GM12878 (cell line): ENCODE measurements around the gene HIVEP2. TPM values are rescaled to one million over a fixed set of nuclear protein-coding genes. Genes with fewer than 3 reads are reported as not detected.

Experiments
- ATAC-seq: fragments of 200-7000 bp; cut with Tn5 transposase; 3 replicates; pipeline ENCODE4 v1.9.1; 2020; ENCODE audit warnings: mild to moderate bottlenecking, moderate library complexity
- BruUV-seq: library from RNA; stranded (reverse); fragments of 400-500 nt; replicated peaks from 2 replicates; lab custom pipeline; 2021; lab: Mats Ljungman, UMichigan
- CTCF ChIA-PET: fragments of 300-600 bp; sonication (Branson Sonifier 250); formaldehyde crosslinking; extraction: SDS; loops from one replicate; lab custom pipeline; 2021; ENCODE audit warnings: inconsistent platforms; lab: Yijun Ruan, JAX
- POLR2A ChIA-PET: fragments of 350-600 bp; formaldehyde crosslinking; extraction: SDS; loops from one replicate; lab custom pipeline; 2021; ENCODE audit warnings: inconsistent platforms; lab: Charles Lee
- RAD21 ChIA-PET: fragments of 300-600 bp; sonication (Branson Sonifier 250); formaldehyde crosslinking; loops from one replicate; lab custom pipeline; 2023; ENCODE audit warnings: antibody characterized with exemption; ENCODE audit not compliant: unreplicated experiment; lab: Charles Lee
- SMC1A ChIA-PET: fragments of 300-600 bp; sonication (Branson Sonifier 250); formaldehyde crosslinking; loops from one replicate; lab custom pipeline; 2023; ENCODE audit not compliant: unreplicated experiment, uncharacterized antibody; lab: Charles Lee
- DNase-seq: peaks from one replicate; pipeline ENCODE4 v3.0.0-alpha.2; 2011; ENCODE audit warnings: low read depth, low spot score
- FAIRE-seq: peaks from 3 replicates; lab custom pipeline; 2011; peaks lifted over from hg19 to GRCh38; lab: Jason Lieb, UNC
- H2AFZ ChIP-seq: 2 replicates; pipeline ENCODE4 v1.6.0; 2011; ENCODE audit warnings: low read depth, low read length, control low read depth; ENCODE audit not compliant: control insufficient read depth
- H3K27ac ChIP-seq: 2 replicates; pipeline ENCODE4 v1.5.1; 2011; ENCODE audit warnings: control low read depth; ENCODE audit not compliant: control insufficient read depth, insufficient read depth
- H3K27me3 ChIP-seq, 2 experiments: replicated peaks in 1 of 2; 2 replicates each; pipeline versions ENCODE4 v1.6.0 to v1.6.1; 2011; ENCODE audit warnings: low read length in 1 of 2; ENCODE audit not compliant: control insufficient read depth in 2 of 2, insufficient read depth in 2 of 2
- H3K36me3 ChIP-seq, 2 experiments: 2 replicates each; pipeline ENCODE4 v1.5.1; 2011; ENCODE audit warnings: low read length in 1 of 2; ENCODE audit not compliant: control insufficient read depth in 2 of 2, insufficient read depth in 2 of 2
- H3K4me1 ChIP-seq: 2 replicates; pipeline ENCODE4 v1.6.1; 2011; ENCODE audit warnings: mild to moderate bottlenecking, low read length, moderate library complexity, mixed read lengths; ENCODE audit not compliant: control insufficient read depth, insufficient read depth
- H3K4me2 ChIP-seq: 2 replicates; pipeline ENCODE4 v1.6.0; 2011; ENCODE audit warnings: control low read depth; ENCODE audit not compliant: control insufficient read depth, insufficient read depth
- H3K4me3 ChIP-seq: fragments of 200-600 bp; sonication (generic); 2 replicates; pipeline ENCODE4 v1.5.1; 2016
- H3K79me2 ChIP-seq: 2 replicates; pipeline ENCODE4 v1.6.0; 2011; ENCODE audit warnings: low read length; ENCODE audit not compliant: control insufficient read depth, insufficient read depth
- H3K9ac ChIP-seq: 2 replicates; pipeline ENCODE4 v1.8.0; 2011; ENCODE audit warnings: low read length, control low read depth, mixed read lengths; ENCODE audit not compliant: control insufficient read depth, insufficient read depth
- H3K9me3 ChIP-seq: replicated peaks from 3 replicates; pipeline ENCODE4 v1.5.1; 2011; ENCODE audit warnings: mild to moderate bottlenecking, low read length; ENCODE audit not compliant: control insufficient read depth, insufficient read depth
- H4K20me1 ChIP-seq: 2 replicates; pipeline ENCODE4 v1.6.0; 2011; ENCODE audit not compliant: control insufficient read depth, insufficient read depth
- CREB1 ChIP-seq: IDR thresholded peaks from 2 replicates; pipeline ENCODE4 v1.6.1; 2012; ENCODE audit warnings: low read depth, mild to moderate bottlenecking, inconsistent platforms
- FOXK2 ChIP-seq: fragments of 450-650 bp; IDR thresholded peaks from 2 replicates; pipeline ENCODE4 v1.6.1; 2017; ENCODE audit warnings: mild to moderate bottlenecking, moderate library complexity
- GABPA ChIP-seq: IDR thresholded peaks from 2 replicates; pipeline ENCODE4 v1.6.1; 2014; ENCODE audit warnings: antibody characterized with exemption, low read depth, mild to moderate bottlenecking, inconsistent platforms
- HDAC2 ChIP-seq: fragments of 200-600 bp; sonication (generic); IDR thresholded peaks from 2 replicates; pipeline ENCODE4 v1.6.1; 2017
- IKZF1 ChIP-seq: fragments of 450-650 bp; conservative IDR thresholded peaks from 2 replicates; pipeline ENCODE4 v1.6.1; 2017; ENCODE audit warnings: antibody characterized with exemption, mild to moderate bottlenecking
- MTA2 ChIP-seq: fragments of 450-650 bp; IDR thresholded peaks from 2 replicates; pipeline ENCODE4 v1.6.1; 2016; ENCODE audit warnings: low read depth, mild to moderate bottlenecking, moderate library complexity
- MYC ChIP-seq: IDR thresholded peaks from 2 replicates; pipeline ENCODE4 v1.6.1; 2011; ENCODE audit warnings: mild to moderate bottlenecking, low read length, moderate library complexity, inconsistent platforms; ENCODE audit not compliant: insufficient read depth, insufficient replicate concordance, insufficient read length, severe bottlenecking
- NR2C1 ChIP-seq: fragments of 450-650 bp; IDR thresholded peaks from 2 replicates; pipeline ENCODE4 v1.6.1; 2017; ENCODE audit warnings: antibody characterized with exemption, mild to moderate bottlenecking, moderate library complexity
- NR2F1 ChIP-seq: fragments of 450-650 bp; conservative IDR thresholded peaks from 2 replicates; pipeline ENCODE4 v1.6.1; 2017; ENCODE audit warnings: mild to moderate bottlenecking
- PAX5 ChIP-seq: IDR thresholded peaks from 2 replicates; pipeline ENCODE4 v1.6.1; 2011; ENCODE audit warnings: low read depth, low read length, borderline replicate concordance
- RUNX3 ChIP-seq: IDR thresholded peaks from 2 replicates; pipeline ENCODE4 v1.6.1; 2012; ENCODE audit warnings: low read length, inconsistent platforms
- SP1 ChIP-seq: IDR thresholded peaks from one replicate; pipeline ENCODE4 v1.6.1; 2011; ENCODE audit warnings: low read depth, low read length
- USF1 ChIP-seq: IDR thresholded peaks from 2 replicates; pipeline ENCODE4 v1.6.1; 2011; ENCODE audit warnings: borderline replicate concordance, low read depth, mild to moderate bottlenecking, moderate library complexity, mixed read lengths, low read length; ENCODE audit not compliant: insufficient read depth; ENCODE audit errors: extremely low read length
- WGBS: methylation state at CpG from one replicate; pipeline ENCODE4 v1.1.6; 2016; ENCODE audit warnings: low lambda C conversion rate; ENCODE audit not compliant: insufficient replicate concordance, insufficient coverage; ENCODE audit errors: missing lambda C conversion rate; 5-methylcytosine and 5-hydroxymethylcytosine counted together
- in situ Hi-C: fragments of 300-500 bp; cut with MboI; formaldehyde crosslinking; loops from 9 replicates; pipeline ENCODE4 v1.14.3; 2018; ENCODE audit warnings: mixed read lengths
- intact Hi-C: fragments of 100-400 bp; cut with micrococcal nuclease; formaldehyde crosslinking; loops from one replicate; pipeline ENCODE4 v1.14.2; 2022; ENCODE audit not compliant: unreplicated experiment
- polyA plus RNA-seq, 11 experiments: library from polyadenylated mRNA; depleted of rRNA in 4 of 11; unstranded in 6 of 11; stranded (reverse) in 5 of 11; fragments of >200 nt; fragmentation: Nextera tagmentation in 4 of 11; fragmentation: Illumina TruSeq in 1 of 11; extraction: Ambion mirVana in 4 of 11; extraction: Trizol in 1 of 11; gene quantifications; 1 replicate in 1 of 11; 2 replicates in 10 of 11; pipeline versions ENCODE4 v1.2.1 to v1.2.3, GENCODE V29; 2011 to 2016; ENCODE audit warnings: inconsistent platforms in 2 of 11, missing spikeins in 2 of 11, low read depth in 1 of 11
- total RNA-seq, 4 experiments: library from RNA; depleted of rRNA in 3 of 4; stranded (reverse); fragments of >200 nt in 3 of 4; fragmentation: Illumina TruSeq in 1 of 4; extraction: Trizol in 1 of 4; gene quantifications; 2 replicates each; pipeline versions ENCODE4 v1.2.1 to v1.2.3, GENCODE V29; 2013 to 2021
- TF ChIP-seq, protein P1 (sequence below): IDR thresholded peaks from 2 replicates; pipeline ENCODE4 v1.6.1; 2012; ENCODE audit warnings: low read depth, low read length, improper control_type of control experiment

Gene HIVEP2
- total and polyA plus RNA-seq, 10 of the 15 experiments (the other 5 are each of a cell fraction or from before 2014, with no cell fraction given), result 1.2 to 15.7 (median 10.2) TPM

DNA sequence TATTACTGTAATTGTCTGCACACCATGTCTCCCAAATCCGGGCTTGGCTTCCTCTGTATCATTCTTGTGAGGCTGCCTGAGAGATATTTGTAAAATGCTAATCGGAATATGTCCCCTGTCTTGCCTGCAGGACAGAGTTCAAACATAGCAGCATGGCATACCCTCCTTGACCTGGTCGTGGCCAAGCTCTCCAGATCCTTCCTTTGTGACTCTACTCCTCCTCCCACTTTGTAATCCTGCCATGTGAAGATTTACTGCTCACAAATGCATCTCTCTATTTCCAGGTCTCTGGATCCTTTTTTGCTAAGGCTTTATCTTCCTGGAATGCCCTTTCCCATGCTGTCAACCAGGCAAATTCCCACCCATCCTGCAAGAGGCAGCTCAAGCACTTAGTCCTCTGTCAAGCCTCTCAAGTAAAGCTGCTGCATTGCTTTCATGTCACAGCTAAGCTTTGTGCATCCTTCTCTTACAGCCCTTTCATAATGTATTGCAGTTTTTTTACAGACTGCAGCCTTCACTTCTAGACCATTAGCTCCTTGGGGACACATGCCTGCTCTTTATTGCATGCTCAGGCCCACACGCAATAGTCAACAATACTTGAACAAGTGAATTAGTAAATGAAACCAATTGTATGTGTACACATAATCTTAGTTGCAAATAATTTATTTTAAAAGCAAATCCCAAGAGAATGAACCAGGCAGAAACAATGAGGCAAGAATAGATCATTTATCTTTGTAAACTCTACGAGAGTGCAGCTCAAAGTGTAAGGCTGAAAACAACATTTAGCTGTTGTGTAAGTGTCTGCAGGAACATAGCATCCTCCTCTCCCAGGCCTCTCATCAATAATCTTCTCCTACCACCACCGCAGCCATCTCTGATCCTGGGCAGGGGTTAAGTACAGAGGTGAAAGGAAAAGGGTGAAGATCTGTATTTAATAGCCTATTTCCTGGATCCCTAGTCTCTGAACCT is 45.8 kb downstream of the HIVEP2 start (continued):
- TF ChIP-seq USF1, result no peak
- TF ChIP-seq, protein P1, sequence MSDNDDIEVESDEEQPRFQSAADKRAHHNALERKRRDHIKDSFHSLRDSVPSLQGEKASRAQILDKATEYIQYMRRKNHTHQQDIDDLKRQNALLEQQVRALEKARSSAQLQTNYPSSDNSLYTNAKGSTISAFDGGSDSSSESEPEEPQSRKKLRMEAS, result no peak

GRCh38 chr6:142897659-142898058 is 47.3 kb downstream of the HIVEP2 start:
- 86% methylated on average over 2 of the region's 2 CpGs for WGBS
- SMC1A ChIA-PET, result interaction anchor here (0.6 kb wide), 1 partner anchor 62 kb away, joined by 3 read pairs; no protein-coding TSS in a partner anchor
- Histone ChIP-seq H4K20me1 (no peaks in the 10 kb centered on the region), H3K4me2 (no peak overlapping the region), H3K79me2 (peaks cover 25% of the 10 kb centered on the region), H2AFZ (no peak overlapping the region)
- no peak for ATAC-seq
- no TSS peak for BruUV-seq
- CTCF ChIA-PET, result no interaction called here
- TF ChIP-seq SP1, result no peak
- no peak for TF ChIP-seq FOXK2
- TF ChIP-seq MTA2, result no peak
- no peak for TF ChIP-seq IKZF1
- TF ChIP-seq GABPA, result no peak
- no peak for TF ChIP-seq CREB1
- TF ChIP-seq NR2C1, result no peak
- TF ChIP-seq PAX5, result no peak
- TF ChIP-seq RUNX3, result no peak
- no peak for TF ChIP-seq NR2F1
- TF ChIP-seq MYC, result no peak
- no peak for TF ChIP-seq HDAC2
- TF ChIP-seq, all 136 proteins: peak for 0
- FAIRE-seq (no peak), DNase-seq (no peak)
- peaks cover 1% of the 10 kb centered on the region; the same call in 1 of the 3 replicates for H3K9me3 ChIP-seq
- in situ Hi-C loops, result no loop called here
- H3K4me3 ChIP-seq, result no peak overlapping the region
- H3K9ac ChIP-seq, result no peak overlapping the region
- H3K27me3 ChIP-seq, result no peaks in the 10 kb centered on the region
- H3K27ac ChIP-seq, result no peak overlapping the region
- H3K4me1 ChIP-seq, result peaks cover 7% of the 10 kb centered on the region; the same call in 1 of the 2 replicates
- ChIA-PET POLR2A (no interaction called here), RAD21 (no interaction called here)
- H3K36me3 ChIP-seq, result peaks cover 0 to 8% of the 10 kb centered on the region in 2 experiments; a peak in 3 of 4 replicates
- intact Hi-C loops, result no loop called here
